GM19023 (cell line): ENCODE results near the gene DPP10.

Source experiments
- ATAC-seq: cut with Tn5 transposase; IDR thresholded peaks from one replicate; pipeline ENCODE4 v1.9.1; 2021; ENCODE audit warnings: mild to moderate bottlenecking, moderate library complexity; ENCODE audit not compliant: unreplicated experiment

DPP10 gene

GRCh38 chr2:115634578-115634977 lies 1192.1 kb downstream of the DPP10 start:
- no peak for ATAC-seq

- no peak for ATAC-seq
Measured at GRCh38 chr2:115635430-115635829, 1193.0 kb downstream of the DPP10 start.

- ATAC-seq: no peak
Measured at GRCh38 chr2:115649731-115650130, 1207.3 kb downstream of the DPP10 start.

- ATAC-seq: no peak
Measured at GRCh38 chr2:115650827-115651226, 1208.4 kb downstream of the DPP10 start.

- no peak for ATAC-seq
Measured at GRCh38 chr2:115652652-115653051, 1210.2 kb downstream of the DPP10 start.

- ATAC-seq: no peak
Measured at GRCh38 chr2:115654362-115654761, 1211.9 kb downstream of the DPP10 start.

GRCh38 chr2:115678129-115678528 lies 1235.7 kb downstream of the DPP10 start:
- no peak for ATAC-seq

- no peak for ATAC-seq
Measured at GRCh38 chr2:115684345-115684744, 1241.9 kb downstream of the DPP10 start.

- no peak for ATAC-seq
Measured at GRCh38 chr2:115691409-115691808, 1249.0 kb downstream of the DPP10 start.

- ATAC-seq: no peak
Measured at GRCh38 chr2:115694651-115695050, 1252.2 kb downstream of the DPP10 start.

GRCh38 chr2:115733190-115733775 lies 1290.8 kb downstream of the DPP10 start:
- no peak for ATAC-seq

- ATAC-seq: no peak
Measured at GRCh38 chr2:115738111-115738510, 1295.7 kb downstream of the DPP10 start.

- ATAC-seq: no peak
Measured at GRCh38 chr2:115739574-115739973, 1297.1 kb downstream of the DPP10 start.

GRCh38 chr2:115746151-115746550 lies 1303.7 kb downstream of the DPP10 start:
- no peak for ATAC-seq

- no peak for ATAC-seq
Measured at GRCh38 chr2:115757286-115757685, 1314.8 kb downstream of the DPP10 start.

- no peak for ATAC-seq
Measured at GRCh38 chr2:115763601-115764000, 1321.2 kb downstream of the DPP10 start.

- ATAC-seq: no peak
Measured at GRCh38 chr2:115771516-115771915, 1329.1 kb downstream of the DPP10 start.

GRCh38 chr2:115774361-115774760 lies 1331.9 kb downstream of the DPP10 start:
- ATAC-seq: no peak

GRCh38 chr2:115779085-115779632 lies 1336.7 kb downstream of the DPP10 start:
- no peak for ATAC-seq

GRCh38 chr2:115782286-115782685 lies 1339.8 kb downstream of the DPP10 start:
- ATAC-seq: no peak

GRCh38 chr2:115796078-115796477 lies 1353.6 kb downstream of the DPP10 start:
- ATAC-seq: no peak

GRCh38 chr2:115807276-115807675 lies 1364.8 kb downstream of the DPP10 start:
- ATAC-seq: no peak

GRCh38 chr2:115825912-115826311 lies 1383.5 kb downstream of the DPP10 start:
- ATAC-seq: no peak
